OCI-LY7 (cell line): ENCODE data around the gene FDXACB1. TPM values are rescaled to one million over a fixed set of nuclear protein-coding genes. Genes with fewer than 3 reads are reported as not detected.
A peak's percentile ranks its signal among the peaks of the same experiment; 100 is the strongest.

Experiments
- BruUV-seq: library from RNA; stranded (reverse); fragments of 400-500 nt; replicated peaks from 2 replicates; lab custom pipeline; 2021; lab: Mats Ljungman, UMichigan
- CTCF ChIA-PET: fragments of 300-600 bp; sonication (Branson Sonifier 250); formaldehyde crosslinking; loops from one replicate; lab custom pipeline; 2022; ENCODE audit warnings: antibody characterized with exemption; ENCODE audit not compliant: unreplicated experiment; lab: Charles Lee
- POLR2A ChIA-PET: fragments of 300-600 bp; sonication (Branson Sonifier 250); formaldehyde crosslinking; loops from one replicate; lab custom pipeline; 2022; ENCODE audit warnings: antibody characterized with exemption; lab: Charles Lee
- DNase-seq: peaks from one replicate; pipeline ENCODE4 v3.0.0-alpha.2; 2015; ENCODE audit warnings: low spot score
- H2AFZ ChIP-seq: fragments of 200-600 bp; sonication (generic), shearing (Covaris generic); 2 replicates; pipeline ENCODE4 v1.6.1; 2014; ENCODE audit warnings: mild to moderate bottlenecking, antibody characterized with exemption, low read length, moderate library complexity
- H3K27ac ChIP-seq: fragments of 200-600 bp; sonication (generic); 2 replicates; pipeline ENCODE4 v1.5.1; 2014; ENCODE audit warnings: mixed run types, low read depth, mild to moderate bottlenecking, moderate library complexity, low read length, inconsistent platforms; ENCODE audit not compliant: poor library complexity, severe bottlenecking
- H3K36me3 ChIP-seq: fragments of 200-600 bp; sonication (generic); 2 replicates; pipeline ENCODE4 v1.6.1; 2014; ENCODE audit warnings: mild to moderate bottlenecking, antibody characterized with exemption, low read length, moderate library complexity, mixed read lengths; ENCODE audit not compliant: insufficient read depth
- H3K4me1 ChIP-seq: fragments of 200-600 bp; sonication (generic); 2 replicates; pipeline ENCODE4 v1.5.1; 2014; ENCODE audit warnings: mild to moderate bottlenecking, low read length; ENCODE audit not compliant: insufficient read depth, poor library complexity, severe bottlenecking
- H3K4me2 ChIP-seq: fragments of 200-600 bp; sonication (generic); 2 replicates; pipeline ENCODE4 v1.6.1; 2014; ENCODE audit warnings: mild to moderate bottlenecking, low read length
- H3K4me3 ChIP-seq: fragments of 200-600 bp; sonication (generic); 2 replicates; pipeline ENCODE4 v1.5.1; 2014; ENCODE audit warnings: mild to moderate bottlenecking, low read depth, low read length; ENCODE audit not compliant: poor library complexity, severe bottlenecking
- H3K79me2 ChIP-seq: fragments of 200-600 bp; sonication (generic); 2 replicates; pipeline ENCODE4 v1.6.1; 2016; ENCODE audit warnings: low read depth, mild to moderate bottlenecking, low read length, moderate library complexity, mixed read lengths; ENCODE audit not compliant: insufficient read depth
- H3K9me2 ChIP-seq: fragments of 200-600 bp; sonication (generic); 2 replicates; pipeline ENCODE4 v1.6.1; 2016; ENCODE audit warnings: mild to moderate bottlenecking, low read length, mixed read lengths; ENCODE audit not compliant: insufficient read depth
- H3K9me3 ChIP-seq: fragments of 200-600 bp; sonication (generic); 2 replicates; pipeline ENCODE4 v1.6.1; 2014; ENCODE audit warnings: mild to moderate bottlenecking, mixed run types, low read length, mixed read lengths
- H4K20me1 ChIP-seq: fragments of 200-600 bp; sonication (generic); 2 replicates; pipeline ENCODE4 v1.6.1; 2014; ENCODE audit warnings: mild to moderate bottlenecking, antibody characterized with exemption, low read length, moderate library complexity, mixed read lengths; ENCODE audit not compliant: insufficient read depth
- EZH2phosphoT487 ChIP-seq: fragments of 200-600 bp; sonication (generic); IDR thresholded peaks from 2 replicates; pipeline ENCODE4 v1.6.1; 2018; ENCODE audit warnings: low read depth, borderline replicate concordance, mild to moderate bottlenecking, mixed run types, antibody characterized with exemption, low read length, moderate library complexity, mixed read lengths
- intact Hi-C: fragments of 100-400 bp; cut with micrococcal nuclease; formaldehyde crosslinking; loops from one replicate; pipeline ENCODE4 v1.10.0; 2022; ENCODE audit not compliant: unreplicated experiment
- total RNA-seq, 2 experiments: library from RNA; depleted of rRNA in 1 of 2; stranded (reverse); fragments of >200 nt in 1 of 2; shearing (Covaris generic) in 1 of 2; gene quantifications; 2 replicates each; pipeline ENCODE4 v1.2.3, GENCODE V29; 2014 to 2022
- TF ChIP-seq, protein P1 (sequence below): fragments of 200-600 bp; sonication (generic); conservative IDR thresholded peaks from 2 replicates; pipeline ENCODE4 v1.5.1; 2014; ENCODE audit warnings: mild to moderate bottlenecking, antibody characterized with exemption, low read length, moderate library complexity, mixed read lengths

Gene FDXACB1
- total RNA-seq, 2 experiments from 2014 or later, result 5.8 to 6.2 TPM

DNA sequence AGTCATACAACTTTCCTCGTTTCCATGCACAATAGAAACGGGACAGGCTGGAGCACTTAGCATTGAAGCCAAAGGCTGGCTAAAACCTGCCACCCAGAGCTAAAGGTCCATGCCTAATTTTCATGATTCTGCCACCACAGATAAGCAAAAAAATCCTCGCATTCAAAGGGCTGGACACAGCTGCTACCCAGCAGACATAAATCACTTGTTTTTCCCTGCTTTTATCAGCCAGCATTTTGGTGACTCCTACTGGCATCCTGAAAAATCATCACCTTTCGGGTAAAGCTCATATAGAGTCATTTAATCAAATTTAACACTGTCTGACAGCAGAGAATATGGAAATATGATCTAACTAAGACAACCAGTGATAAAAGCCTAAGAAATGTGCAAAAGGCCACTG lies 45.4 kb downstream of the FDXACB1 start:
- Histone ChIP-seq H3K79me2 (no peaks in the 10 kb centered on the region), H3K9me3 (no peaks in the 10 kb centered on the region), H2AFZ (no peak overlapping the region), H3K4me2 (no peak overlapping the region), H3K4me1 (no peaks in the 10 kb centered on the region), H3K9me2 (no peaks in the 10 kb centered on the region), H3K4me3 (no peak overlapping the region), H3K36me3 (peaks cover 14% of the 10 kb centered on the region; the same call in 1 of the 2 replicates), H4K20me1 (no peaks in the 10 kb centered on the region), H3K27ac (no peak overlapping the region)
- TF ChIP-seq EZH2phosphoT487, result no peak
- TF ChIP-seq, protein P1, sequence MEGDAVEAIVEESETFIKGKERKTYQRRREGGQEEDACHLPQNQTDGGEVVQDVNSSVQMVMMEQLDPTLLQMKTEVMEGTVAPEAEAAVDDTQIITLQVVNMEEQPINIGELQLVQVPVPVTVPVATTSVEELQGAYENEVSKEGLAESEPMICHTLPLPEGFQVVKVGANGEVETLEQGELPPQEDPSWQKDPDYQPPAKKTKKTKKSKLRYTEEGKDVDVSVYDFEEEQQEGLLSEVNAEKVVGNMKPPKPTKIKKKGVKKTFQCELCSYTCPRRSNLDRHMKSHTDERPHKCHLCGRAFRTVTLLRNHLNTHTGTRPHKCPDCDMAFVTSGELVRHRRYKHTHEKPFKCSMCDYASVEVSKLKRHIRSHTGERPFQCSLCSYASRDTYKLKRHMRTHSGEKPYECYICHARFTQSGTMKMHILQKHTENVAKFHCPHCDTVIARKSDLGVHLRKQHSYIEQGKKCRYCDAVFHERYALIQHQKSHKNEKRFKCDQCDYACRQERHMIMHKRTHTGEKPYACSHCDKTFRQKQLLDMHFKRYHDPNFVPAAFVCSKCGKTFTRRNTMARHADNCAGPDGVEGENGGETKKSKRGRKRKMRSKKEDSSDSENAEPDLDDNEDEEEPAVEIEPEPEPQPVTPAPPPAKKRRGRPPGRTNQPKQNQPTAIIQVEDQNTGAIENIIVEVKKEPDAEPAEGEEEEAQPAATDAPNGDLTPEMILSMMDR, result 0 out of 2 replicates have a peak, but pooled peaks have one; percentile 21
- POLR2A ChIA-PET, result interaction anchor here (1.2 to 1.6 kb wide), 5 partner anchors 10 to 220 kb away, joined by 3 to 7 read pairs (median 4); no protein-coding TSS in a partner anchor
- no TSS peak for BruUV-seq
- intact Hi-C loops, result no loop called here
- CTCF ChIA-PET, result no interaction called here
- no peak for DNase-seq

DNA sequence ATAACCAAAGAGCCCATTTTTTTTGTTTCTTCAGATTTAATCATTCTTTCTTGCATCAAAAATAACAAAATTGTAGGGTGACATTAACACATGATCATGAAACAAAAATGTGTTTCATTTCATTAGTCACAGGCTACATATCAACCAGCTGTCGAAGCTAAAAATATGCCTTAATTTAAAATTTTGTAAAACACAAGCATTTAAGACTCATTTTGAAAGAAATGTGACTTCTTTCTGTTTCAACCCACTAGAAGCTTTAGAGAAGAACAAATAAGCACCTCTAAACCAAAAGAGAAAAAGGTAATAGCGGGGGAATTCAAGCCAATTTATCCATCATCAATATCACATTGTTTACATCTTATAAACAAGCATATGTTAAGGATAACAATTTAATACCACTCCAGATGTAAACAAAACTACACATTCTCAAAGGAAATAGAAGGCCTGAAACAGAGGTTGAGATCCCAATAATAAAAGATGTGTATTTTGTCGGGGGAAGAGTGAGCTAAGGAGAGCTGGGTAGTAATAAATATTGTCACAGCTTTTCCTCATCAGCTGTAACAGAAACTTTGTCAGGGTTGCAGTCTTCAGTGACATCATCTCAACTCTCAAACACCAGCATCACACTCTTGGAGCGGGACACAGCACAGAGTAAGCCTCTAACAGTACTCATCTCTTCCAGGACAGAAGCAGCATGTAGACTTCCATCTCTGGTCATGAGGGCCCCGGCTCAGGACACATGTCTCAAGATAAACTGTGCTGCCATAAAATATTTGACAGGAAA lies 49.6 kb downstream of the FDXACB1 start:
- H3K9me3 ChIP-seq, result no peaks in the 10 kb centered on the region
- ChIA-PET POLR2A (interaction anchor here (0.7 to 1.3 kb wide), 5 partner anchors 9 to 34 kb away, joined by 3 read pairs; no protein-coding TSS in a partner anchor), CTCF (no interaction called here)
- intact Hi-C loops, result no loop called here
- TF ChIP-seq, protein P1, result no peak
- no peak for TF ChIP-seq EZH2phosphoT487
- H3K4me2 ChIP-seq, result no peak overlapping the region
- H3K36me3 ChIP-seq, result no peaks in the 10 kb centered on the region
- H3K27ac ChIP-seq, result no peak overlapping the region
- no peaks in the 10 kb centered on the region for H3K4me1 ChIP-seq
- H3K4me3 ChIP-seq, result no peak overlapping the region
- no peaks in the 10 kb centered on the region for H3K79me2 ChIP-seq
- no peak for DNase-seq
- H3K9me2 ChIP-seq, result no peaks in the 10 kb centered on the region
- H4K20me1 ChIP-seq, result no peaks in the 10 kb centered on the region
- no peak overlapping the region for H2AFZ ChIP-seq
- BruUV-seq, result no TSS peak
